Measurements from ENCODE around the gene ELP4. TPM values are rescaled to one million over a fixed set of nuclear protein-coding genes. Genes with fewer than 3 reads are reported as not detected.

ELP4 gene, protein sequence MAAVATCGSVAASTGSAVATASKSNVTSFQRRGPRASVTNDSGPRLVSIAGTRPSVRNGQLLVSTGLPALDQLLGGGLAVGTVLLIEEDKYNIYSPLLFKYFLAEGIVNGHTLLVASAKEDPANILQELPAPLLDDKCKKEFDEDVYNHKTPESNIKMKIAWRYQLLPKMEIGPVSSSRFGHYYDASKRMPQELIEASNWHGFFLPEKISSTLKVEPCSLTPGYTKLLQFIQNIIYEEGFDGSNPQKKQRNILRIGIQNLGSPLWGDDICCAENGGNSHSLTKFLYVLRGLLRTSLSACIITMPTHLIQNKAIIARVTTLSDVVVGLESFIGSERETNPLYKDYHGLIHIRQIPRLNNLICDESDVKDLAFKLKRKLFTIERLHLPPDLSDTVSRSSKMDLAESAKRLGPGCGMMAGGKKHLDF
- total RNA-seq (10 to 100 TPM; 20.5 to 23.2 TPM), polyA plus RNA-seq (18.4 TPM)

DNA sequence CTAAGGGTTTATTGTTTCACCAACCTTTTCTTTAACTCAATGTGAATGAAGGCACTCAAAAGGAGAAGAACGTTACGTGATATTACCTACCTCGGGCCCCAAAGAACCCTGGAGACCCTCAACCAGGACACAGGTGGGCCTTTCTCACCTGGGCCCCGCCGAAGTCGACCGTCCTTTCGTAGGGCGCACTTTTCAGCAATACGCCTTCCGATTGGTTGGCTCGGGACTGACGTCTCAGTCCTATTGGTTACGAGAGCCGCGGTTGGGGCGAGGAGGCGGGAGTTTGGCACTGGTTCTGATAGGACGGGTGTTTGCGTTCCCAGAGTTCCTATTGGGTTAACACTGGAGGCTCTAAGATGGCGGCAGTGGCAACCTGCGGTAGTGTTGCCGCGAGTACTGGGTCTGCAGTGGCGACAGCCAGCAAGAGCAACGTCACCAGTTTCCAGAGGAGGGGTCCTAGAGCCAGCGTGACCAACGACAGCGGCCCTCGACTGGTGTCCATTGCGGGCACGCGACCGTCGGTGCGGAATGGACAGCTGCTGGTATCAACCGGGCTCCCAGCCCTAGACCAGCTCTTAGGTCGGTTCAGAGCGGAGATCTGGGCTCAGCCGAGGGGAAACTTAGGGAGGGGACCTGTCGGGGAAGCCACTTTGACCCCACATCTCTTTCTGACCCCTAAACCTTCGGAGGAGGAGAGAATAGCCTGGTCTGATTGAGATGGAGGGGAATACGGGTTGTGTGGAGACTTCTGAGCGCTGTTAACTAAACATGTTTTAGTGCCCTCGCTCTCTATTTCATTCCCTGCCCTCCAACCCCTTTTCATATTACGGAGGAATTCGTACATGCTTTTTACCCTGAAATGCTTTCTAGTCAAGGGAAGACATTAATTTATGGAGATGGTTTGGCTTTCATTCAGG lies at the start of gene ELP4, which contains the start of gene IMMP1L:
Gene ELP4, plus strand, starts transcription at position 339 of the 917 bp plus-strand sequence. Its CDS starts 18 bp downstream, at position 357.
Gene IMMP1L, minus strand, starts transcription at position 194 of the 917 bp plus-strand sequence. CDS start 46,346 bp downstream, outside the sequence.
- peaks cover 0 to 23% (median 3%) of the 10 kb centered on the region in 3 donors for H3K36me3 Mint-ChIP-seq
- CTCF ChIA-PET: no interaction called here
- peaks cover 0 to 1% of the 10 kb centered on the region in 2 donors for H3K27me3 Mint-ChIP-seq
- H3K4me3 Mint-ChIP-seq: peak within 1 kb of the TSS; percentile 94 to 100 (median 99)
- no peaks in the 10 kb centered on the region for H3K27me3 ChIP-seq (ENCODE audit: insufficient read depth, low read length, poor library complexity, severe bottlenecking)
- H3K9me3 ChIP-seq (ENCODE audit: low read length): no peaks in the 10 kb centered on the region
- H3K4me3 ChIP-seq (ENCODE audit: low read length): peak within 1 kb of the TSS; percentile 90
- POLR2A ChIA-PET: no interaction called here
- peak within 1 kb of the TSS; percentile 91 for H3K27ac ChIP-seq (ENCODE audit: low read depth, low read length)
- no peaks in the 10 kb centered on the region for H3K9me3 Mint-ChIP-seq
- peaks cover 46 to 63% (median 57%) of the 10 kb centered on the region in 3 donors for H3K4me1 Mint-ChIP-seq
- DNase-seq: peak; percentile 91 to 97 (median 94)
- peak within 1 kb of the TSS; percentile 94 to 100 (median 99) for H3K27ac Mint-ChIP-seq
- H3K36me3 ChIP-seq (ENCODE audit: insufficient read depth, low read length): no peaks in the 10 kb centered on the region
- peaks cover 35% of the 10 kb centered on the region for H3K4me1 ChIP-seq (ENCODE audit: insufficient read depth, low read length)

DNA sequence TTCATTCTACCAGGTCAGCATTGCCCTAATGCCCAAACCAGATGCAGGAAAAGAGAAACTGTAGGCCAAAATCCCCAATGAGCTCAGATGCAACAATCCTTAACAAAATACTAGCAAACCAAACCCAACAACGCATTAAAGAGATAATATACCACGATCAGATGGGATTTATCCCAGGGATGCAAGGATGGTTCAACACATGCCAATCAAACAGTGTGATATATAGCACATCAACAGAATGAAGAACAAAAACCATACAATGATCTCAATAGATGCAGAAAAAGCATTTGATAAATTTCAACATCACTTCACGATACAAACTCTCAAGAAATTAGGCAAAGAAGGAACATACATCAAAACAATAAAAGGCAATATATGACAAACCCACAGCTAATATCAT lies 45.1 kb upstream of the ELP4 start:
- ChIA-PET CTCF (interaction anchor here (1.3 kb wide), 1 partner anchor 67 kb away, joined by 3 read pairs; no protein-coding TSS in a partner anchor), POLR2A (no interaction called here)
- Mint-ChIP-seq H3K36me3 (peaks cover 23 to 41% (median 37%) of the 10 kb centered on the region in 3 donors), H3K27me3 (no peaks in the 10 kb centered on the region), H3K9me3 (peaks cover 0 to 17% (median 9%) of the 10 kb centered on the region in 5 donors), H3K4me3 (no peak overlapping the region), H3K27ac (no peak overlapping the region), H3K4me1 (peaks cover 3 to 8% (median 6%) of the 10 kb centered on the region in 3 donors)
- Histone ChIP-seq H3K4me1 (ENCODE audit: insufficient read depth, low read length) (no peaks in the 10 kb centered on the region), H3K4me3 (ENCODE audit: low read length) (no peak overlapping the region), H3K27ac (ENCODE audit: low read depth, low read length) (no peak overlapping the region), H3K9me3 (ENCODE audit: low read length) (no peaks in the 10 kb centered on the region), H3K36me3 (ENCODE audit: insufficient read depth, low read length) (no peaks in the 10 kb centered on the region), H3K27me3 (ENCODE audit: insufficient read depth, low read length, poor library complexity, severe bottlenecking) (no peaks in the 10 kb centered on the region)
- DNase-seq: no peak

DNA sequence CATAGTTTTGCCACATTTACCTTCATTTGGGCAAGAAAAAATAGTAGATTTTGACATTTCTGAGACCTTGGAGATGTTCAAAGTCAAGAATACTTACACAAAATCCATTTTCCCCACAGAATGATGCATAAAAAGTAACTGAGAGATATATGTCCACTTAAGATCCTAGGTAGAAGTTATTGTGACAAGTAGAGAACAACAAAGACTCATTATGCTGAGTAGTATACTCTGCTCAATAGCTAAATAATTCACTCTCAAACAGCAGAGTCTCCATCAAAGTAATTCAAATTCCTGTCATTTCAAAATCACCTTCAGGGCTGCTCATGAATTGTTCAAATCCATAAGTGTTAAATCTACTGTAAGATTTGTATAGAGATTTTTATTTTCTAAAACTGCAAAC lies 35.5 kb upstream of the ELP4 start:
- Mint-ChIP-seq H3K27me3 (no peaks in the 10 kb centered on the region), H3K4me1 (peaks cover 3 to 4% (median 4%) of the 10 kb centered on the region in 3 donors), H3K27ac (no peak overlapping the region), H3K4me3 (no peak overlapping the region), H3K36me3 (peaks cover 9 to 10% (median 10%) of the 10 kb centered on the region in 3 donors), H3K9me3 (no peaks in the 10 kb centered on the region)
- no peak overlapping the region for H3K27ac ChIP-seq (ENCODE audit: low read depth, low read length)
- DNase-seq: no peak
- no peaks in the 10 kb centered on the region for H3K36me3 ChIP-seq (ENCODE audit: insufficient read depth, low read length)
- no peaks in the 10 kb centered on the region for H3K27me3 ChIP-seq (ENCODE audit: insufficient read depth, low read length, poor library complexity, severe bottlenecking)
- H3K4me1 ChIP-seq (ENCODE audit: insufficient read depth, low read length): no peaks in the 10 kb centered on the region
- ChIA-PET CTCF (no interaction called here), POLR2A (no interaction called here)
- H3K4me3 ChIP-seq (ENCODE audit: low read length): no peak overlapping the region
- H3K9me3 ChIP-seq (ENCODE audit: low read length): no peaks in the 10 kb centered on the region

DNA sequence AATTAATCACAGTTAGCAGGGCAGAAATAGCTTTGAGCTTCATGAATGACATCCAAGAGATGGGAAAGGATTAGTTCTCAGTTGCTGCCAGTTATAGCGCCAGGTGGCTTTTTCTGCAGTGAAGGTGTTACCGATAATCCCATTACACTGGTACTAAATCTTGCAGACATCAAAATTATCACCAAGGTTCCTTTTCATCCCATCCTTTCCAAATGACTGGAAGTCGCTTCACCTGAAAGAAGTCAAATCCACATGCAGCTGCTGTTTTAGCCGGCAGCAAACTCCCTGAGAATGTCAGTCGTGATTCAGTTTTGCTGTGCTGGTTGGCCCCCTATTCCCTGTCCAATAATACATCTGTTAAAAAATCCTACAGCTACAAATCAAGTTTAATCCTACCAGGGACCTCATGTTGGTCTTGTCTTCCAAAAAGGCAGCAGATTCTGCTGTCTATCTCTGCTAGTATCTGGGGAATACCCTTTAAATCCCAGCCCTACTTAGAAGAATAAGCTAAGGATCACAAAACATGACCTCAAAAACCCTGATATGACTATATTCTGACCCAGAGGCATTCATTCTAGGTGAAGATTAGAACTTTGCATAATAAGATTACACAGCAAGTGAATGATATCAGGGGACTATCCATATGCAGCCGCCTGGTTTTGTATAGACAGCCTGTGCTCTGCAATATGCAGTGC lies 31.9 kb upstream of the ELP4 start:
- no peak for DNase-seq
- Mint-ChIP-seq H3K4me3 (no peak overlapping the region), H3K9me3 (no peaks in the 10 kb centered on the region), H3K27me3 (no peaks in the 10 kb centered on the region), H3K27ac (no peak overlapping the region), H3K36me3 (peaks cover 0 to 5% (median 0%) of the 10 kb centered on the region in 3 donors), H3K4me1 (peaks cover 8 to 10% (median 8%) of the 10 kb centered on the region in 3 donors)
- POLR2A ChIA-PET: no interaction called here
- Histone ChIP-seq H3K36me3 (ENCODE audit: insufficient read depth, low read length) (no peaks in the 10 kb centered on the region), H3K27ac (ENCODE audit: low read depth, low read length) (no peak overlapping the region), H3K4me3 (ENCODE audit: low read length) (no peak overlapping the region), H3K27me3 (ENCODE audit: insufficient read depth, low read length, poor library complexity, severe bottlenecking) (no peaks in the 10 kb centered on the region), H3K9me3 (ENCODE audit: low read length) (no peaks in the 10 kb centered on the region), H3K4me1 (ENCODE audit: insufficient read depth, low read length) (no peaks in the 10 kb centered on the region)
- CTCF ChIA-PET: no interaction called here

DNA sequence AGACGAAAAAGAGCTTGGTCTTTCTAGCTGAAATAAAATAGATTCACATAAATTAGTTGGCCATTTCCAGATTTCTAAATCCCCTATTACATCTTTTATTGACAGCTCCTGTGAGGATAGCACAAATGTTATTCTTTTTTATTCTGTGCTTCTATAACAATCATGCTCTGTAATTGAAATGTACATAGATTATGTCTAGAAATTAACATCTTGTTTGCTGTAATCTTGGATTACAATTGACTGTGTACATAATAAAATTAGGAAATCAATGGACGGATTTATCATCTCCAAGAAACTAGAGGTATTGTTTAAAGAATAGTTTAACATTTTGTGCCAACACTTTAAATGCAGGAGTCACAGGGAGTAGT lies 31.4 kb upstream of the ELP4 start:
- no peak overlapping the region for H3K27ac Mint-ChIP-seq
- Histone ChIP-seq H3K36me3 (ENCODE audit: insufficient read depth, low read length) (no peaks in the 10 kb centered on the region), H3K4me3 (ENCODE audit: low read length) (no peak overlapping the region), H3K27me3 (ENCODE audit: insufficient read depth, low read length, poor library complexity, severe bottlenecking) (no peaks in the 10 kb centered on the region), H3K4me1 (ENCODE audit: insufficient read depth, low read length) (no peaks in the 10 kb centered on the region), H3K9me3 (ENCODE audit: low read length) (no peaks in the 10 kb centered on the region), H3K27ac (ENCODE audit: low read depth, low read length) (no peak overlapping the region)
- peaks cover 8 to 10% (median 9%) of the 10 kb centered on the region in 3 donors for H3K4me1 Mint-ChIP-seq
- no peak overlapping the region for H3K4me3 Mint-ChIP-seq
- H3K9me3 Mint-ChIP-seq: no peaks in the 10 kb centered on the region
- ChIA-PET POLR2A (no interaction called here), CTCF (no interaction called here)
- H3K27me3 Mint-ChIP-seq: no peaks in the 10 kb centered on the region
- no peak for DNase-seq
- peaks cover 0 to 5% (median 0%) of the 10 kb centered on the region in 3 donors for H3K36me3 Mint-ChIP-seq

DNA sequence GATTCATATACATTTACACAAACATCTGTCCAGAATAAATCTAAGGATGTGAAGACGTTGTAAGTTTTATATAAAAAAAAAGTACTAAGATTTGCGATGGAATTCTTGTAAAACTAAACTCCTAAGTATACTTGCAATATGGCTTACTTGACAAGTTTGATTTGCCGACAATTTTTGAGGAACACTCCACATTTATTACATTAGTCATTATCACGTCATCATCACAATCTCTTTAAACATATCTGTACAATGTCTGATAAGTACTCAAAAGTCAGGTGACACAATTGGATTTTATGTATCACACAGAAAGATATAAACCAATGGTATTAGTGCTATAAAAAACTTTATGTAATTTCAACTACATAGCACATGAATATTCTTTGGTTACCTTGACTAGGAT lies 30.5 kb upstream of the ELP4 start:
- H3K4me3 ChIP-seq (ENCODE audit: low read length): no peak overlapping the region
- no peaks in the 10 kb centered on the region for H3K27me3 ChIP-seq (ENCODE audit: insufficient read depth, low read length, poor library complexity, severe bottlenecking)
- Mint-ChIP-seq H3K4me1 (peaks cover 8 to 10% (median 9%) of the 10 kb centered on the region in 3 donors), H3K9me3 (no peaks in the 10 kb centered on the region), H3K36me3 (peaks cover 0 to 5% (median 0%) of the 10 kb centered on the region in 3 donors), H3K27ac (no peak overlapping the region), H3K4me3 (no peak overlapping the region), H3K27me3 (no peaks in the 10 kb centered on the region)
- POLR2A ChIA-PET: no interaction called here
- H3K9me3 ChIP-seq (ENCODE audit: low read length): no peaks in the 10 kb centered on the region
- no peaks in the 10 kb centered on the region for H3K4me1 ChIP-seq (ENCODE audit: insufficient read depth, low read length)
- H3K36me3 ChIP-seq (ENCODE audit: insufficient read depth, low read length): no peaks in the 10 kb centered on the region
- H3K27ac ChIP-seq (ENCODE audit: low read depth, low read length): no peak overlapping the region
- no peak for DNase-seq
- CTCF ChIA-PET: no interaction called here

DNA sequence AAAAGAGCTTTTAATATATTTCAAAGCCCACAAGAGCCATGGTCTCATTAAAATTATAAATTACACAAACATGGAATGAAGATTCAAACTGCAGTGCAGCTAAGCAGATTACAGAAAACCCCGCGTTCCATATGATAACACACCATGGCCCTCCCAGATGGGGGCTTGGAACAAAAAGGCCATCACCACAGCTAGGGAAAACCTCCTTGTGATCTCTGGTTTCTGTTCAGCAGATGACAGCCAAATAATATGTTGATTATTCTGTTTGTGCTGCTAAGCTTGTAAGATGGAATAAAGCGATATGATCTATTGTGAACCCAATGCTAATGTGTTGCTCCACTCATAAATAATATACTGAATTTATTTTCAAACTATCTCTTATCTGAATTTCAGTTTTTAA lies 28.6 kb upstream of the ELP4 start:
- no peak overlapping the region for H3K4me3 Mint-ChIP-seq
- no peaks in the 10 kb centered on the region for H3K36me3 ChIP-seq (ENCODE audit: insufficient read depth, low read length)
- DNase-seq: no peak
- H3K27me3 Mint-ChIP-seq: no peaks in the 10 kb centered on the region
- peaks cover 8 to 17% (median 12%) of the 10 kb centered on the region in 3 donors for H3K4me1 Mint-ChIP-seq
- no peak overlapping the region for H3K27ac ChIP-seq (ENCODE audit: low read depth, low read length)
- H3K27ac Mint-ChIP-seq: no peak overlapping the region
- H3K4me1 ChIP-seq (ENCODE audit: insufficient read depth, low read length): no peaks in the 10 kb centered on the region
- no peaks in the 10 kb centered on the region for H3K9me3 Mint-ChIP-seq
- H3K9me3 ChIP-seq (ENCODE audit: low read length): no peaks in the 10 kb centered on the region
- peaks cover 0 to 4% (median 0%) of the 10 kb centered on the region in 3 donors for H3K36me3 Mint-ChIP-seq
- no peaks in the 10 kb centered on the region for H3K27me3 ChIP-seq (ENCODE audit: insufficient read depth, low read length, poor library complexity, severe bottlenecking)
- CTCF ChIA-PET: no interaction called here
- POLR2A ChIA-PET: no interaction called here
- H3K4me3 ChIP-seq (ENCODE audit: low read length): no peak overlapping the region

Data from CD8-positive, alpha-beta memory T cell (primary cell).